Measurements from ENCODE around the gene MIOX. TPM values are rescaled to one million over a fixed set of nuclear protein-coding genes. Genes with fewer than 3 reads are reported as not detected.

The MIOX gene
- total and polyA plus RNA-seq, 2 experiments from 2014 or later: not detected

DNA sequence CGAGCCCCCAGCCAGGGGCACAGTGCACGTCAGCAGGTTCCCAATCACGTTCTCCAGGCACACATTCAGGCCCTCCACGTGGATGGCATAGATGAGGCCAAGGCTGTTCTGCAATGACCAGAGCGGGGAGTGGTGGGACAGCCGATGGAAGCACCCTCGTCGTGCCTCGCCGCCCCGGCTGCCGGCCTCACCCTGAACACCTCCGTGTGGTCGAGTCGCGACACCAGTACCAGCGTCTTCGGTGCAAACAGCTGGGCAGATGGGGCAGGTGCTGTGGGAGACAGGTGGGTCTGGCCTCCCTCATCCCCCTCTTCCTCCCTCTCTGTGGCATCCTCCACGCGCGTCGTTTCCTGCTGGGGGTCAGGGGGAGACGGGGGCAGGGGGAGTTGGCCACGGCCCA, 19.3 kb upstream of the MIOX start:
- Mint-ChIP-seq H3K36me3 (ENCODE audit: low read depth) (peaks cover 23% of the 10 kb centered on the region), H3K27me3 (ENCODE audit: insufficient read depth, low read depth, poor library complexity) (peaks cover 12% of the 10 kb centered on the region), H3K4me3 (no peak overlapping the region), H3K27ac (no peak overlapping the region), H3K9me3 (no peaks in the 10 kb centered on the region), H3K4me1 (peaks cover 20% of the 10 kb centered on the region)
- H3K4me3 ChIP-seq: no peak overlapping the region
- H3K27me3 ChIP-seq (ENCODE audit: insufficient read depth): no peaks in the 10 kb centered on the region
- H3K4me2 ChIP-seq: no peak overlapping the region
- peaks cover 42% of the 10 kb centered on the region for H3K79me2 ChIP-seq (replicated peaks; ENCODE audit: insufficient read depth)
- H4K20me1 ChIP-seq (replicated peaks; ENCODE audit: insufficient read depth): peaks cover 28% of the 10 kb centered on the region
- H3K9me2 ChIP-seq (ENCODE audit: insufficient read depth): no peaks in the 10 kb centered on the region
- H3F3A ChIP-seq (replicated peaks; ENCODE audit: low read depth): no peaks in the 10 kb centered on the region
- H2AFZ ChIP-seq: no peak overlapping the region
- H3K36me3 ChIP-seq (ENCODE audit: insufficient read depth): no peaks in the 10 kb centered on the region
- peaks cover 8% of the 10 kb centered on the region; the same call in 1 of the 2 replicates for H3K4me1 ChIP-seq (ENCODE audit: insufficient read depth)
- no peak for ATAC-seq
- no peak overlapping the region for H3K27ac ChIP-seq (ENCODE audit: low read depth)
- no peak for DNase-seq (ENCODE audit: low spot score)
- TF ChIP-seq ZNF331 (CRISPR knock-in tag; IDR thresholded peaks at IDR 0.05; ENCODE audit: low read depth) (no peak), EZH2phosphoT487 (IDR thresholded peaks at IDR 0.05; ENCODE audit: unreplicated experiment) (no peak), EZH2 (IDR thresholded peaks at IDR 0.05; ENCODE audit: low read depth, unreplicated experiment) (no peak)
- TF ChIP-seq, protein P1, sequence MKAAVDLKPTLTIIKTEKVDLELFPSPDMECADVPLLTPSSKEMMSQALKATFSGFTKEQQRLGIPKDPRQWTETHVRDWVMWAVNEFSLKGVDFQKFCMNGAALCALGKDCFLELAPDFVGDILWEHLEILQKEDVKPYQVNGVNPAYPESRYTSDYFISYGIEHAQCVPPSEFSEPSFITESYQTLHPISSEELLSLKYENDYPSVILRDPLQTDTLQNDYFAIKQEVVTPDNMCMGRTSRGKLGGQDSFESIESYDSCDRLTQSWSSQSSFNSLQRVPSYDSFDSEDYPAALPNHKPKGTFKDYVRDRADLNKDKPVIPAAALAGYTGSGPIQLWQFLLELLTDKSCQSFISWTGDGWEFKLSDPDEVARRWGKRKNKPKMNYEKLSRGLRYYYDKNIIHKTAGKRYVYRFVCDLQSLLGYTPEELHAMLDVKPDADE (IDR thresholded peaks at IDR 0.05): no peak
- TF ChIP-seq, protein P2, sequence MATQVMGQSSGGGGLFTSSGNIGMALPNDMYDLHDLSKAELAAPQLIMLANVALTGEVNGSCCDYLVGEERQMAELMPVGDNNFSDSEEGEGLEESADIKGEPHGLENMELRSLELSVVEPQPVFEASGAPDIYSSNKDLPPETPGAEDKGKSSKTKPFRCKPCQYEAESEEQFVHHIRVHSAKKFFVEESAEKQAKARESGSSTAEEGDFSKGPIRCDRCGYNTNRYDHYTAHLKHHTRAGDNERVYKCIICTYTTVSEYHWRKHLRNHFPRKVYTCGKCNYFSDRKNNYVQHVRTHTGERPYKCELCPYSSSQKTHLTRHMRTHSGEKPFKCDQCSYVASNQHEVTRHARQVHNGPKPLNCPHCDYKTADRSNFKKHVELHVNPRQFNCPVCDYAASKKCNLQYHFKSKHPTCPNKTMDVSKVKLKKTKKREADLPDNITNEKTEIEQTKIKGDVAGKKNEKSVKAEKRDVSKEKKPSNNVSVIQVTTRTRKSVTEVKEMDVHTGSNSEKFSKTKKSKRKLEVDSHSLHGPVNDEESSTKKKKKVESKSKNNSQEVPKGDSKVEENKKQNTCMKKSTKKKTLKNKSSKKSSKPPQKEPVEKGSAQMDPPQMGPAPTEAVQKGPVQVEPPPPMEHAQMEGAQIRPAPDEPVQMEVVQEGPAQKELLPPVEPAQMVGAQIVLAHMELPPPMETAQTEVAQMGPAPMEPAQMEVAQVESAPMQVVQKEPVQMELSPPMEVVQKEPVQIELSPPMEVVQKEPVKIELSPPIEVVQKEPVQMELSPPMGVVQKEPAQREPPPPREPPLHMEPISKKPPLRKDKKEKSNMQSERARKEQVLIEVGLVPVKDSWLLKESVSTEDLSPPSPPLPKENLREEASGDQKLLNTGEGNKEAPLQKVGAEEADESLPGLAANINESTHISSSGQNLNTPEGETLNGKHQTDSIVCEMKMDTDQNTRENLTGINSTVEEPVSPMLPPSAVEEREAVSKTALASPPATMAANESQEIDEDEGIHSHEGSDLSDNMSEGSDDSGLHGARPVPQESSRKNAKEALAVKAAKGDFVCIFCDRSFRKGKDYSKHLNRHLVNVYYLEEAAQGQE (IDR thresholded peaks at IDR 0.05; ENCODE audit: unreplicated experiment): no peak

DNA sequence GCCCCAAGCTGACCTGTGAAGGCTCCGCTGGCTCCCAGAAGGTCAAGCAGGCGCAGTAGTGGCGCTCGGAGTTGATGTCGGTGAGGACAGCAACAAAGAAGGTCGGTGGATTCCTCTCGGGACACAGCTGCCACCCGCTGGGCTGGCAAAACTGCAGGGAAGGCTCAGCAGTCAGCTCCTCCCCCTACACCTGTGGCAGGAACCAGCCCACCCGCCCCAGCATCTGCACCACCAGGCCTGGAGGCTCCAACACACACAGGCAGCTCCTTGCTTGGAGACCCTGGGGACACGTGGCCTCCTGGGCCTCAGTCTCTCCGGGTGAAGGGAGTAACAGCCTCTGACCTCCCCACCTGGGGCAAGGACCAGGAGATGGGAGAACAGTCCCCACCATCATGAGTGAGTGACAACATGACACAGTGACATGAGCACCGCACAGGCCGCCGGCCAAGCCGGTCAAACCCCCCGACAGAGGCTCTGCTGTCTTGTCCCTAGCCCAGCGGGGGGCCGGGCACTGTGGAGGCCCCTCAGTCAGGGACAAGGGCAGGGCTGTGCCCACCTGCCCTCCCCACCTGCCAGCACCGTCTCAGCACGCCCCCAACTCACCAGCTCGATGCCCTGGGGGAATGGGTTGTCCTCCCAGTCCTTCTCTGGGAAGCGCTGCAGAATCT, 18.8 kb upstream of the MIOX start:
- no peak overlapping the region for H3K27ac Mint-ChIP-seq
- Histone ChIP-seq H3K9me2 (ENCODE audit: insufficient read depth) (no peaks in the 10 kb centered on the region), H2AFZ (no peak overlapping the region), H3K27me3 (ENCODE audit: insufficient read depth) (no peaks in the 10 kb centered on the region), H3K79me2 (replicated peaks; ENCODE audit: insufficient read depth) (peaks cover 48% of the 10 kb centered on the region), H3K4me2 (no peak overlapping the region), H3K36me3 (ENCODE audit: insufficient read depth) (no peaks in the 10 kb centered on the region), H3K27ac (ENCODE audit: low read depth) (no peak overlapping the region), H4K20me1 (replicated peaks; ENCODE audit: insufficient read depth) (peaks cover 33% of the 10 kb centered on the region), H3F3A (replicated peaks; ENCODE audit: low read depth) (no peaks in the 10 kb centered on the region), H3K4me3 (no peak overlapping the region), H3K4me1 (ENCODE audit: insufficient read depth) (peaks cover 8% of the 10 kb centered on the region; the same call in 1 of the 2 replicates)
- H3K27me3 Mint-ChIP-seq (ENCODE audit: insufficient read depth, low read depth, poor library complexity): peaks cover 12% of the 10 kb centered on the region
- H3K4me1 Mint-ChIP-seq: peaks cover 20% of the 10 kb centered on the region
- DNase-seq (ENCODE audit: low spot score) (no peak), ATAC-seq (no peak)
- H3K36me3 Mint-ChIP-seq (ENCODE audit: low read depth): peaks cover 20% of the 10 kb centered on the region
- H3K9me3 Mint-ChIP-seq: no peaks in the 10 kb centered on the region
- no peak overlapping the region for H3K4me3 Mint-ChIP-seq
- no peak for TF ChIP-seq EZH2 (IDR thresholded peaks at IDR 0.05; ENCODE audit: low read depth, unreplicated experiment)
- TF ChIP-seq, protein P3, sequence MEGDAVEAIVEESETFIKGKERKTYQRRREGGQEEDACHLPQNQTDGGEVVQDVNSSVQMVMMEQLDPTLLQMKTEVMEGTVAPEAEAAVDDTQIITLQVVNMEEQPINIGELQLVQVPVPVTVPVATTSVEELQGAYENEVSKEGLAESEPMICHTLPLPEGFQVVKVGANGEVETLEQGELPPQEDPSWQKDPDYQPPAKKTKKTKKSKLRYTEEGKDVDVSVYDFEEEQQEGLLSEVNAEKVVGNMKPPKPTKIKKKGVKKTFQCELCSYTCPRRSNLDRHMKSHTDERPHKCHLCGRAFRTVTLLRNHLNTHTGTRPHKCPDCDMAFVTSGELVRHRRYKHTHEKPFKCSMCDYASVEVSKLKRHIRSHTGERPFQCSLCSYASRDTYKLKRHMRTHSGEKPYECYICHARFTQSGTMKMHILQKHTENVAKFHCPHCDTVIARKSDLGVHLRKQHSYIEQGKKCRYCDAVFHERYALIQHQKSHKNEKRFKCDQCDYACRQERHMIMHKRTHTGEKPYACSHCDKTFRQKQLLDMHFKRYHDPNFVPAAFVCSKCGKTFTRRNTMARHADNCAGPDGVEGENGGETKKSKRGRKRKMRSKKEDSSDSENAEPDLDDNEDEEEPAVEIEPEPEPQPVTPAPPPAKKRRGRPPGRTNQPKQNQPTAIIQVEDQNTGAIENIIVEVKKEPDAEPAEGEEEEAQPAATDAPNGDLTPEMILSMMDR (conservative IDR thresholded peaks at IDR 0.05; ENCODE audit: low read depth in 2 of 2): no peak
- TF ChIP-seq JUNB (IDR thresholded peaks at IDR 0.05; ENCODE audit: unreplicated experiment): no peak
- TF ChIP-seq POLR2AphosphoS5 (IDR thresholded peaks at IDR 0.05; ENCODE audit: low read depth): no peak
- no peak for TF ChIP-seq STAT1 (IDR thresholded peaks at IDR 0.05; ENCODE audit: unreplicated experiment)
- TF ChIP-seq, protein P1 (IDR thresholded peaks at IDR 0.05): no peak
- no peak for TF ChIP-seq CREB1 (CRISPR knock-in tag; IDR thresholded peaks at IDR 0.05; ENCODE audit: low read depth)
- no peak for TF ChIP-seq EZH2phosphoT487 (IDR thresholded peaks at IDR 0.05; ENCODE audit: unreplicated experiment)
- TF ChIP-seq NANOG (IDR thresholded peaks at IDR 0.05; ENCODE audit: borderline replicate concordance): no peak
- TF ChIP-seq ZNF331 (CRISPR knock-in tag; IDR thresholded peaks at IDR 0.05; ENCODE audit: low read depth): no peak
- TF ChIP-seq, protein P2 (IDR thresholded peaks at IDR 0.05; ENCODE audit: unreplicated experiment): no peak
- TF ChIP-seq ZNF114 (CRISPR knock-in tag; IDR thresholded peaks at IDR 0.05): no peak
